ENCODE data around the gene HTR4. TPM values are rescaled to one million over a fixed set of nuclear protein-coding genes. Genes with fewer than 3 reads are reported as not detected.

HTR4 gene
- total RNA-seq, 4 donors from 2014 or later = 0.34 to 1.6 TPM; not detected in 2

DNA sequence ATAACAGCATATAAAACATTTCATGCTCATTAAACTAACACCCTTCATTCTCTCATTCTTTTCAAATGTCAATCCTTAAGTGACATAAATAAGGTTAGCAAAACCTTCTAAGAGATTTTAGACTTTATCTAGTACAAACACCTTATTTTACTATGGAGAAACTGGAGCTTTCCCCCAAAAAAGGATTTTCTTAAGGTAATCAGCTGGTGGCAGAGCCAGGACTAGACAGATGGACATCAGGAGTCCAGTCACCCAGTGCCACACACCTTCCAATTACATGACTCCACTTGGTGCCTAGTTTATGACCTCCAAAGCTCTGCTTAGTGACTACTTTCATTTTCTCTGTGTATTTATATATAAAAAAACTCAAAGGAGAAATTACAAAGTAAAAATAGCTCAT is 70.2 kb downstream of the HTR4 start:
- no peak for DNase-seq (ENCODE audit: low spot score in 2 of 2)
- H3K27ac ChIP-seq = no peak overlapping the region
- no peaks in the 10 kb centered on the region for H3K36me3 ChIP-seq
- H3K9me3 ChIP-seq = no peaks in the 10 kb centered on the region
- H3K4me3 ChIP-seq = no peak overlapping the region
- H3K4me1 ChIP-seq = no peaks in the 10 kb centered on the region
- no peaks in the 10 kb centered on the region for H3K27me3 ChIP-seq
- no peak for TF ChIP-seq EP300 (IDR thresholded peaks at IDR 0.05)
- TF ChIP-seq POLR2A (IDR thresholded peaks at IDR 0.05) = no peak
- TF ChIP-seq, protein P1, sequence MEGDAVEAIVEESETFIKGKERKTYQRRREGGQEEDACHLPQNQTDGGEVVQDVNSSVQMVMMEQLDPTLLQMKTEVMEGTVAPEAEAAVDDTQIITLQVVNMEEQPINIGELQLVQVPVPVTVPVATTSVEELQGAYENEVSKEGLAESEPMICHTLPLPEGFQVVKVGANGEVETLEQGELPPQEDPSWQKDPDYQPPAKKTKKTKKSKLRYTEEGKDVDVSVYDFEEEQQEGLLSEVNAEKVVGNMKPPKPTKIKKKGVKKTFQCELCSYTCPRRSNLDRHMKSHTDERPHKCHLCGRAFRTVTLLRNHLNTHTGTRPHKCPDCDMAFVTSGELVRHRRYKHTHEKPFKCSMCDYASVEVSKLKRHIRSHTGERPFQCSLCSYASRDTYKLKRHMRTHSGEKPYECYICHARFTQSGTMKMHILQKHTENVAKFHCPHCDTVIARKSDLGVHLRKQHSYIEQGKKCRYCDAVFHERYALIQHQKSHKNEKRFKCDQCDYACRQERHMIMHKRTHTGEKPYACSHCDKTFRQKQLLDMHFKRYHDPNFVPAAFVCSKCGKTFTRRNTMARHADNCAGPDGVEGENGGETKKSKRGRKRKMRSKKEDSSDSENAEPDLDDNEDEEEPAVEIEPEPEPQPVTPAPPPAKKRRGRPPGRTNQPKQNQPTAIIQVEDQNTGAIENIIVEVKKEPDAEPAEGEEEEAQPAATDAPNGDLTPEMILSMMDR (IDR thresholded peaks at IDR 0.05) = no peak
- no peak for TF ChIP-seq POLR2AphosphoS5 (IDR thresholded peaks at IDR 0.05)

DNA sequence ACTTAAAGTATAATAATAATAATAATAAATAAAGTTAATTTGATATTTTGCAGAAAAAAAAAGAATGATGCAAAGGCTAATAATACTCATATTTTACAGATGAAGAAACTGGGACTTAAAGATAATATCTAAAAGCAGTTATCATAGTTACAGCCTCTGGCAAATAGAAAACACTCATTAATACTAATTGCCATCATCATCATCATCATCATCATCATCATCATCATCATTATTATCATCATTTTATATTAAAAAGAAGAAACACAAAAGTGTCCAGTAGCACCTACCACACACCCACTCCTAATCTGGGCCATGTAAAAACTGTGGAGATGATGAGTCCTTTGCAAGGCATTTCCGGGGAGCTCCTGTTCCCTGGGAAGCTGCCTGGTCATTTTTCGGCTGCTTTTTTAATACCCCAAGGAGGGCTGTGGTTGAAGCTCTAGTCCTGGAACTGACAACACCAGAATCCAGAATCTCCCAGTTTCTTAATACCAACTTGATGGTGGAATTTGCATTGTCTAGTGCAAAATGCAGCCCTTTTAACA is 70.8 kb downstream of the HTR4 start:
- Histone ChIP-seq H3K36me3 (no peaks in the 10 kb centered on the region), H3K9me3 (no peaks in the 10 kb centered on the region), H3K27me3 (no peaks in the 10 kb centered on the region), H3K27ac (no peak overlapping the region), H3K4me1 (no peaks in the 10 kb centered on the region), H3K4me3 (no peak overlapping the region)
- 88% methylated on average over 2 of the region's 2 CpGs for WGBS
- TF ChIP-seq POLR2AphosphoS5 (IDR thresholded peaks at IDR 0.05) (no peak), POLR2A (IDR thresholded peaks at IDR 0.05) (no peak), EP300 (IDR thresholded peaks at IDR 0.05) (no peak)
- TF ChIP-seq, protein P1 (IDR thresholded peaks at IDR 0.05) = no peak
- DNase-seq (ENCODE audit: low spot score in 2 of 2) = no peak

DNA sequence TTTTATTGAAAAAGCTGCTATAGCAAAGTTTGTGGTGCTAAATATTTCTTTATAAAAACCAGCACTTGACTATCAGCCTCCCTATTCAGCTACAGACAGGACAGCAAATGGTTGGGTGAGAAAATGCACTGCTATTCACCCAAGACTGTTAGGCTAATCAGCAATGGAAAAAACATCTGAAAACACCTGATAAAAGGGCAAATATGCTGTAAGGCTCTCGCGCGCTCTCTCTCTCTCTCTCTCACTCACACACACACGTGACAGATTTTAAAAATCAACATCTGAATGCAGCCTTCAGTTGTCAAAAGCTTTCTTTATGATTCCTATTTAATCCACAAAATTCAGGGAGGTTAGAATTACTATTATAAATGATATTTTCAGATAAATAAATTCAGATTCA is 80.2 kb downstream of the HTR4 start:
- H3K27ac ChIP-seq = no peak overlapping the region
- H3K36me3 ChIP-seq = no peaks in the 10 kb centered on the region
- TF ChIP-seq POLR2AphosphoS5 (IDR thresholded peaks at IDR 0.05) (no peak), EP300 (IDR thresholded peaks at IDR 0.05) (no peak), POLR2A (IDR thresholded peaks at IDR 0.05) (no peak)
- TF ChIP-seq, protein P1 (IDR thresholded peaks at IDR 0.05) = no peak
- no peaks in the 10 kb centered on the region for H3K4me1 ChIP-seq
- H3K9me3 ChIP-seq = no peaks in the 10 kb centered on the region
- DNase-seq (ENCODE audit: low spot score in 2 of 2) = no peak
- no peak overlapping the region for H3K4me3 ChIP-seq
- peaks cover 2% of the 10 kb centered on the region for H3K27me3 ChIP-seq
- WGBS = 60% methylated on average over 4 of the region's 4 CpGs

DNA sequence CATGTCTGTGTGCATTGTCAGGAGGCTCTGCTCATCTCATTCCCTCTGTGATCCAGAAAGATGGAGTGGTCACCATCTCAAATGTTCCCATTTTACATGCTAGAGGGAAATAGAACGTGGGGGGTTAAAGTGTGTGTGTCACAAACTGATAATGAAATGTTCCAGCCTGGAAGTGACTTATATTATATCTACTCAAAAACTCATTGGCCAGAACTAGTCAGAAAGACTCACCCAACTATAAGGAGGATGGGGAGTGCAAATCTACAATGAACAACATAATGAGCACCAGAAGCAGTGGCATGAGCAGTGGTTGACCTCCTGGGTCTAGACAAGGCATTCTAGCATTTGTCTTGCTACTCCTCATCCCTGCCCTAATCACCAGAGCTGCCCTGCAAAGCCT is 81.0 kb downstream of the HTR4 start:
- Histone ChIP-seq H3K36me3 (no peaks in the 10 kb centered on the region), H3K9me3 (no peaks in the 10 kb centered on the region), H3K27ac (no peak overlapping the region), H3K27me3 (peaks cover 2% of the 10 kb centered on the region), H3K4me1 (no peaks in the 10 kb centered on the region), H3K4me3 (no peak overlapping the region)
- DNase-seq (ENCODE audit: low spot score in 2 of 2) = no peak
- TF ChIP-seq POLR2A (IDR thresholded peaks at IDR 0.05) = no peak
- TF ChIP-seq EP300 (IDR thresholded peaks at IDR 0.05) = no peak
- no peak for TF ChIP-seq POLR2AphosphoS5 (IDR thresholded peaks at IDR 0.05)
- TF ChIP-seq, protein P1 (IDR thresholded peaks at IDR 0.05) = no peak
- 50% methylated on average over 1 of the region's 1 CpG for WGBS

DNA sequence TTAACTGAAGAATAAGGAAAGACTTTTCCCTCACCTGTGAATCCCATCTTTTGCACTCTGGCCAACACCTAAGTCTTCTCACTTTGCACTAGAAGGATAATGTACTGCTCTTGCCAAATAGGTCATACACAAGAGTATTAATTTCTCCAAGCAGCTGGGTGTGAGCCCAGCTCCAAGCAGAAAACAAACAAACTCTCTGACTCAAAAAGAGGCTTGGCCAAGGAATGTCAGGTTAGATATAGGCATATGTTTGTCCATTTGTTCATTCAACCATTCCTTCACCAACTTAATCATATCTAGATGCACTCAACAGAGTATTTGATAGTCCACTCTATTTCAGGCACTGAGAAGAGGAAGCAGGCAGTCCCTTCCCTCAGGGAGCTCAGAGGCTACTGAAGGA is 84.4 kb downstream of the HTR4 start:
- H3K36me3 ChIP-seq = no peaks in the 10 kb centered on the region
- no peak for DNase-seq (ENCODE audit: low spot score in 2 of 2)

More for the DNA sequence above, 84.4 kb downstream of the HTR4 start:
- H3K9me3 ChIP-seq = no peaks in the 10 kb centered on the region
- TF ChIP-seq, protein P1 (IDR thresholded peaks at IDR 0.05) = no peak
- no peak overlapping the region for H3K27ac ChIP-seq
- H3K27me3 ChIP-seq = peaks cover under 1% of the 10 kb centered on the region
- no peaks in the 10 kb centered on the region for H3K4me1 ChIP-seq
- no peak overlapping the region for H3K4me3 ChIP-seq
